BJ (cell line): ENCODE measurements around the gene PGLYRP4. TPM values are rescaled to one million over a fixed set of nuclear protein-coding genes. Genes with fewer than 3 reads are reported as not detected.

Experiments
- CTCF ChIA-PET: fragments of 350-600 bp; formaldehyde crosslinking; extraction: SDS; loops from one replicate; lab custom pipeline; 2021; ENCODE audit warnings: antibody characterized with exemption, inconsistent platforms; lab: Yijun Ruan, JAX
- POLR2A ChIA-PET: fragments of 300-600 bp; sonication (Branson Sonifier 250); formaldehyde crosslinking; extraction: SDS; loops from one replicate; lab custom pipeline; 2021; ENCODE audit warnings: antibody characterized with exemption; lab: Charles Lee
- DNase-seq: peaks from one replicate; pipeline ENCODE4 v3.0.0-alpha.2; 2011; ENCODE audit warnings: low read depth
- H3K27me3 ChIP-seq: 2 replicates; pipeline ENCODE4 v1.6.0; 2011; ENCODE audit warnings: low read length; ENCODE audit not compliant: control insufficient read depth, insufficient read depth
- H3K36me3 ChIP-seq: 2 replicates; pipeline ENCODE4 v1.5.1; 2011; ENCODE audit warnings: low read length; ENCODE audit not compliant: control insufficient read depth, insufficient read depth
- H3K4me3 ChIP-seq: 2 replicates; pipeline ENCODE4 v1.5.1; 2011; ENCODE audit warnings: low read depth, mild to moderate bottlenecking, control low read depth, low read length
- polyA plus RNA-seq: library from polyadenylated mRNA; depleted of rRNA; stranded (reverse); fragments of >200 nt; gene quantifications from 2 replicates; pipeline ENCODE4 v1.2.3, GENCODE V29; 2011
- TF ChIP-seq, protein P1 (sequence below): IDR thresholded peaks from 2 replicates; pipeline ENCODE4 v1.5.1; 2011; ENCODE audit warnings: low read depth, mild to moderate bottlenecking, control low read depth, inconsistent platforms, low read length, moderate library complexity; ENCODE audit not compliant: insufficient read depth

The PGLYRP4 gene
- polyA plus RNA-seq, 1 experiment, result not detected

DNA sequence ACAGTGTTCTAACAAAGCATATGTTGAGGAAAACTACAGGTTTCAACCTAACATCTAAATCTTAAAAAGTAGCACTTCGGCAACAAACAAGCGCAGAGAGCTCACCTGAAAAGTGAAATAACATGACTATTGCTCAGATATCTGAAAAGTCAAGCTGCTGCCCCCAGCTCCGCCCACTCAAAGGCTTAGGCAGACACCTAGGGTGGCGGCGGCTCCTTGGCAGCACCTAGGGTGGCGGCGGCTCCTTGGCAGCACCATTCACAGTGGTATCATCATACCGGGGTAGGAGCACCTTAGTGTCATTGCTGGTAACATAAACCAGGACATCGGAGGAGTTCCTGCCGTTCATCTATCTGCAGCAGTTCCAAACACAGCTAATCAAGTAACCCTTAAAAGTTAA, 30.9 kb upstream of the PGLYRP4 start:
- no peaks in the 10 kb centered on the region for H3K27me3 ChIP-seq
- POLR2A ChIA-PET, result no interaction called here
- no peak overlapping the region for H3K4me3 ChIP-seq
- CTCF ChIA-PET, result no interaction called here
- no peak for DNase-seq
- no peaks in the 10 kb centered on the region for H3K36me3 ChIP-seq
- TF ChIP-seq, protein P1, sequence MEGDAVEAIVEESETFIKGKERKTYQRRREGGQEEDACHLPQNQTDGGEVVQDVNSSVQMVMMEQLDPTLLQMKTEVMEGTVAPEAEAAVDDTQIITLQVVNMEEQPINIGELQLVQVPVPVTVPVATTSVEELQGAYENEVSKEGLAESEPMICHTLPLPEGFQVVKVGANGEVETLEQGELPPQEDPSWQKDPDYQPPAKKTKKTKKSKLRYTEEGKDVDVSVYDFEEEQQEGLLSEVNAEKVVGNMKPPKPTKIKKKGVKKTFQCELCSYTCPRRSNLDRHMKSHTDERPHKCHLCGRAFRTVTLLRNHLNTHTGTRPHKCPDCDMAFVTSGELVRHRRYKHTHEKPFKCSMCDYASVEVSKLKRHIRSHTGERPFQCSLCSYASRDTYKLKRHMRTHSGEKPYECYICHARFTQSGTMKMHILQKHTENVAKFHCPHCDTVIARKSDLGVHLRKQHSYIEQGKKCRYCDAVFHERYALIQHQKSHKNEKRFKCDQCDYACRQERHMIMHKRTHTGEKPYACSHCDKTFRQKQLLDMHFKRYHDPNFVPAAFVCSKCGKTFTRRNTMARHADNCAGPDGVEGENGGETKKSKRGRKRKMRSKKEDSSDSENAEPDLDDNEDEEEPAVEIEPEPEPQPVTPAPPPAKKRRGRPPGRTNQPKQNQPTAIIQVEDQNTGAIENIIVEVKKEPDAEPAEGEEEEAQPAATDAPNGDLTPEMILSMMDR, result no peak

DNA sequence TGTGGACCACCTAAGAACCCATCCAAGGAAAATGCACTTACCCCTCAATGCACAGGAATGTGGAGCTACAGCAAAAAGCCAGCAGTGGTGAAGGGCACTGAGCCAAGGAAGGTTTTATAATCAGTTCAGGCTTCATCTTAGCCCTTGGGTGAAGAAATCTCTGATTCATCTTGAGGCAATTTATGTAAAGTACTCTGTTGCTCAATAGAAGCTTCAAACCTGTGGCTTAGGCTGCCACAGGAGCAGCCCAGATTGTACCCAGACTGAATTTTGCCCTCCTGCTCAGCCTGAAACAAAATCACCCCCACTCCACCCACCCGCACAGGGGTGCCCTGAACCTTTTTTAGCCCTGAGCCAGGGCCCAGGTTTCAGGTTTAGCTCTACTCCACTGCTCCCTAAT, 26.9 kb upstream of the PGLYRP4 start, which contains the start of gene S100A12:
Gene S100A12 (minus strand): TSS at position 111 of the 400 bp plus-strand sequence. CDS start 1,029 bp downstream, outside the sequence.
- Histone ChIP-seq H3K36me3 (no peaks in the 10 kb centered on the region), H3K27me3 (peaks cover 6% of the 10 kb centered on the region), H3K4me3 (no peak within 1 kb of the TSS)
- peak; percentile 22 for DNase-seq
- TF ChIP-seq, protein P1, result no peak
- ChIA-PET CTCF (interaction anchor here (2.0 kb wide), 1 partner anchor 120 kb away, joined by 14 read pairs; no protein-coding TSS in a partner anchor), POLR2A (no interaction called here)

DNA sequence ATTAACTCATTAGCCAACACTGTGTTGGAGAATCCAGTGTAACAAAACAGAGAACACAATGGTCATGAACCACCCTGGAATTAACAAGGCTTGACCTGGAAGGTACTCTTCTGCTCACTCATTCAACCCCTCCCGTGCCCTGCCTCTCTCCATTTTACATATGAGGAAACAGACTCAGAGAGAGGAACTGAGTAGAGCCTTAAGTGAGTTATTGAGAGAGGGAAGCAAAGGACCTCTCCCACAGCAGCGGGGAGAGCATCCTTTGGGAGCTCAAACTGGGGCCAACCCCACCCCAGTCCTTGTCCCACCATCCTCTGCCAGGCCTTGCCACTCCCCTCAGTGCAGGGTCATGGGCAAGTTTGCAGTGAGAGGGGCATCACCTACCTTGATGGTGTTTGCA, 25.4 kb upstream of the PGLYRP4 start:
- TF ChIP-seq, protein P1, result no peak
- DNase-seq, result no peak
- ChIA-PET CTCF (interaction anchor here (3.2 kb wide), 1 partner anchor 21 kb away, joined by 14 read pairs; no protein-coding TSS in a partner anchor), POLR2A (no interaction called here)
- no peaks in the 10 kb centered on the region for H3K36me3 ChIP-seq
- H3K27me3 ChIP-seq, result peaks cover 8% of the 10 kb centered on the region
- H3K4me3 ChIP-seq, result no peak overlapping the region

DNA sequence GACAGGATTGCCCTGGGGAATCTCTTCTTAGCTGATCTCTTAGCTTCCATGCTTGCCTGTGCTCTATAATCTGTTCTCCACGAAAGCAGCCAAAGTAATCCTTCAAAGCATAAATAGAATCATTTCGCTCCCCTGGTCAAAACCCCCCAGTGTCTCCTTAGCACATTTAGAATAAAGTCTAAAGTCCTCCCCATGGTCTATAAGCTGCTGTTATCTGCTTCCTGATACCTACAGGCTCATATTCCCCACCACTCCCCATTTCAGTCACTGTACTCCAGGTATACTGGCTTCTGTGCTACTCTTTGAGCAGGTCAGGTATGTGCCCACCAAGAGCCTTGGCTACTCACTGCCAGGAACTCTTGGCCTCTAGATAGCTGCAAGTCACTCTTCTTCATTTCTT, 23.9 kb upstream of the PGLYRP4 start:
- Histone ChIP-seq H3K36me3 (no peaks in the 10 kb centered on the region), H3K27me3 (peaks cover 8% of the 10 kb centered on the region), H3K4me3 (no peak overlapping the region)
- CTCF ChIA-PET, result interaction anchor here (3.2 kb wide), 1 partner anchor 20 kb away, joined by 14 read pairs; no protein-coding TSS in a partner anchor
- DNase-seq, result no peak
- TF ChIP-seq, protein P1, result no peak
- POLR2A ChIA-PET, result no interaction called here

DNA sequence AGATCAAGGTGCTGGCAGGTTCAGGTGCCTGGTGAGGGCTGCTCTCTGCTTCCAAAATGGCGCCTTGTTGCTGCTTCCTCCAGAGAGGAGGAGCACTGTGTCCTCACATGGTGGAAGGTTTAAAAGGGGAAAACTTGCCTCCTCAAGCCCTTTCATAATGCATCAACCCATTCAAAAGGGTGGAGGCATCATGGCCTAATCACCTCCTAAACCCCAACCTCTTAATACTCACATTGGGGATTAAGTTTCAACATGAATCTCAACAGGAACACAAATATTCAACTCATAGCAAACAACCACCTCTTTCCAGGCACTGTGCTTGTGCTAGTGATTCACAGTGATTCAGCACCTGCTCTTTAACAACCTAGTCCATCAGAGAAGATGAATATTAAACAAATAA, 22.6 kb upstream of the PGLYRP4 start:
- ChIA-PET CTCF (no interaction called here), POLR2A (no interaction called here)
- H3K4me3 ChIP-seq, result no peak overlapping the region
- TF ChIP-seq, protein P1, result no peak
- no peak for DNase-seq
- no peaks in the 10 kb centered on the region for H3K36me3 ChIP-seq
- H3K27me3 ChIP-seq, result peaks cover 8% of the 10 kb centered on the region
